GM12878 (cell line): Measurements from ENCODE around the gene SRCAP. TPM values are rescaled to one million over a fixed set of nuclear protein-coding genes. Genes with fewer than 3 reads are reported as not detected.
A peak's percentile ranks its signal among the peaks of the same experiment; 100 is the strongest.

Source experiments
- ATF7 ChIP-seq: fragments of 450-650 bp; IDR thresholded peaks from 2 replicates; pipeline ENCODE4 v1.6.1; 2016; ENCODE audit warnings: low read depth, mild to moderate bottlenecking
- BACH1 ChIP-seq: fragments of 450-650 bp; IDR thresholded peaks from 2 replicates; pipeline ENCODE4 v1.6.1; 2017; ENCODE audit warnings: mild to moderate bottlenecking, borderline replicate concordance
- CHD2 ChIP-seq: IDR thresholded peaks from 2 replicates; pipeline ENCODE4 v1.6.1; 2011; ENCODE audit warnings: low read depth, low read length, improper control_type of control experiment, borderline replicate concordance
- ETV6 ChIP-seq, 2 experiments: fragments of 450-650 bp in 1 of 2; IDR thresholded peaks in 1 of 2; conservative IDR thresholded peaks in 1 of 2; 2 replicates each; pipeline ENCODE4 v1.6.1; 2014; ENCODE audit warnings: antibody characterized with exemption in 1 of 2, borderline replicate concordance in 1 of 2, low read depth in 1 of 2, mild to moderate bottlenecking in 1 of 2, moderate library complexity in 1 of 2
- HDGF ChIP-seq: fragments of 450-650 bp; IDR thresholded peaks from 2 replicates; pipeline ENCODE4 v1.6.1; 2016; ENCODE audit warnings: antibody characterized with exemption
- JUNB ChIP-seq: IDR thresholded peaks from 2 replicates; pipeline ENCODE4 v1.6.1; 2016; ENCODE audit warnings: antibody characterized with exemption, mild to moderate bottlenecking
- MEF2B ChIP-seq: fragments of 450-650 bp; IDR thresholded peaks from 2 replicates; pipeline ENCODE4 v1.6.1; 2018; ENCODE audit warnings: mild to moderate bottlenecking, moderate library complexity; ENCODE audit not compliant: partially characterized antibody, poor library complexity, severe bottlenecking
- MXI1 ChIP-seq: fragments of 150-350 bp; IDR thresholded peaks from 2 replicates; pipeline ENCODE4 v1.6.1; 2011; ENCODE audit warnings: low read depth, mild to moderate bottlenecking, inconsistent platforms, low read length, improper control_type of control experiment
- NBN ChIP-seq: fragments of 450-650 bp; IDR thresholded peaks from 2 replicates; pipeline ENCODE4 v1.6.1; 2016
- NFYB ChIP-seq: IDR thresholded peaks from 2 replicates; pipeline ENCODE4 v1.6.1; 2011; ENCODE audit warnings: low read depth, mild to moderate bottlenecking, low read length, improper control_type of control experiment, moderate library complexity; ENCODE audit not compliant: insufficient read depth
- RELA ChIP-seq: fragments of 450-650 bp; IDR thresholded peaks from 2 replicates; pipeline ENCODE4 v1.8.0; 2014; ENCODE audit warnings: borderline replicate concordance; ENCODE audit not compliant: partially characterized antibody
- SMAD1 ChIP-seq: fragments of 450-650 bp; IDR thresholded peaks from 2 replicates; pipeline ENCODE4 v1.6.1; 2018; ENCODE audit warnings: mild to moderate bottlenecking, low read depth; ENCODE audit not compliant: partially characterized antibody
- TCF3 ChIP-seq: IDR thresholded peaks from 2 replicates; pipeline ENCODE4 v1.6.1; 2012; ENCODE audit warnings: low read depth, mild to moderate bottlenecking, low read length, borderline replicate concordance; ENCODE audit not compliant: insufficient read depth
- ZBED1 ChIP-seq: IDR thresholded peaks from 2 replicates; pipeline ENCODE4 v1.6.1; 2016; ENCODE audit warnings: borderline replicate concordance
- polyA plus RNA-seq, 11 experiments: library from polyadenylated mRNA; depleted of rRNA in 4 of 11; unstranded in 6 of 11; stranded (reverse) in 5 of 11; fragments of >200 nt; fragmentation: Nextera tagmentation in 4 of 11; fragmentation: Illumina TruSeq in 1 of 11; extraction: Ambion mirVana in 4 of 11; extraction: Trizol in 1 of 11; gene quantifications; 1 replicate in 1 of 11; 2 replicates in 10 of 11; pipeline versions ENCODE4 v1.2.1 to v1.2.3, GENCODE V29; 2011 to 2016; ENCODE audit warnings: inconsistent platforms in 2 of 11, missing spikeins in 2 of 11, low read depth in 1 of 11
- total RNA-seq, 4 experiments: library from RNA; depleted of rRNA in 3 of 4; stranded (reverse); fragments of >200 nt in 3 of 4; fragmentation: Illumina TruSeq in 1 of 4; extraction: Trizol in 1 of 4; gene quantifications; 2 replicates each; pipeline versions ENCODE4 v1.2.1 to v1.2.3, GENCODE V29; 2013 to 2021
- TF ChIP-seq, protein P1 (sequence below): fragments of 450-650 bp; conservative IDR thresholded peaks from 2 replicates; pipeline ENCODE4 v1.6.1; 2017; ENCODE audit warnings: mild to moderate bottlenecking, moderate library complexity
- TF ChIP-seq, protein P2 (sequence below): IDR thresholded peaks from 2 replicates; pipeline ENCODE4 v1.6.1; 2012; ENCODE audit warnings: mild to moderate bottlenecking, low read depth, low read length
- TF ChIP-seq, protein P3 (sequence below): fragments of 450-650 bp; IDR thresholded peaks from 2 replicates; pipeline ENCODE4 v1.6.1; 2016; ENCODE audit warnings: mild to moderate bottlenecking, moderate library complexity, borderline replicate concordance
- TF ChIP-seq, protein P4 (sequence below): fragments of 450-650 bp; IDR thresholded peaks from 2 replicates; pipeline ENCODE4 v1.6.1; 2017; ENCODE audit warnings: low read depth, mild to moderate bottlenecking, moderate library complexity

SRCAP gene
- total and polyA plus RNA-seq, 10 of the 15 experiments (the other 5 are each of a cell fraction or from before 2014, with no cell fraction given), result 0.24 to 58.4 (median 11.6) TPM

DNA sequence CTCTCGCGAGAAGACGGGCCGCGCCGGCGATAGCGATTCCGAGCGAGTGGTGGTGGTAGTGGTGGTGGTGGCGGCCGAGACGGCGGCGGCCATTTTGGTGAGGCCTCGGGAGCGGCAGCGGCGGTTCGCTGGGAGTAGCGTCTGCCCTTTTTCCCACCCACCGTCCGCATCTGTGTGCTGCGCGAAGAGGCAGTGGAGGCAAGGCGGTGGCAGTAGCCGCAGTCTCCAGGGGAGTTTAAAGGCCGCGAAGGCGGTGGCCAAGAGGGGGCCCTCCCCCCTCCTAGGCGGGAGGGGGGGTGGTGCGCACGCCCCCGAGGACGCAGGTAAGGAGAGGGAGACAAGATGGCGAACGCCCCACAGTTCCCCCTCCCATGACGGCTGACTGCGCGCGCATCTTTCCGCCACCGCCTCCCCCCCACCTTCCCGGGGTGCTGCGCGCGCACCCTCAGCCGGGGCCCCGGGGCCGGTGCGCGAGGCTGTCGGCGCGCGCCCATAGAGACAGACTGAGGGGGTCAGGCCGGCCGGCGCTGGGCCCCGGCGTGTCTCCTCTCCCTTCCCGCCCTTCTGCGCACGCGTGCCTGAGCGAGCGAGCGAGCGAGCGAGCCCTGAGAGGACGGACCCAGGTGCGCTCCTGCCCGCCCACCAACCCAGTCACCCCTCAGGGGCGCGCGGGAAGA lies 694 bp upstream of the SRCAP start (continued):
- TF ChIP-seq, protein P1, sequence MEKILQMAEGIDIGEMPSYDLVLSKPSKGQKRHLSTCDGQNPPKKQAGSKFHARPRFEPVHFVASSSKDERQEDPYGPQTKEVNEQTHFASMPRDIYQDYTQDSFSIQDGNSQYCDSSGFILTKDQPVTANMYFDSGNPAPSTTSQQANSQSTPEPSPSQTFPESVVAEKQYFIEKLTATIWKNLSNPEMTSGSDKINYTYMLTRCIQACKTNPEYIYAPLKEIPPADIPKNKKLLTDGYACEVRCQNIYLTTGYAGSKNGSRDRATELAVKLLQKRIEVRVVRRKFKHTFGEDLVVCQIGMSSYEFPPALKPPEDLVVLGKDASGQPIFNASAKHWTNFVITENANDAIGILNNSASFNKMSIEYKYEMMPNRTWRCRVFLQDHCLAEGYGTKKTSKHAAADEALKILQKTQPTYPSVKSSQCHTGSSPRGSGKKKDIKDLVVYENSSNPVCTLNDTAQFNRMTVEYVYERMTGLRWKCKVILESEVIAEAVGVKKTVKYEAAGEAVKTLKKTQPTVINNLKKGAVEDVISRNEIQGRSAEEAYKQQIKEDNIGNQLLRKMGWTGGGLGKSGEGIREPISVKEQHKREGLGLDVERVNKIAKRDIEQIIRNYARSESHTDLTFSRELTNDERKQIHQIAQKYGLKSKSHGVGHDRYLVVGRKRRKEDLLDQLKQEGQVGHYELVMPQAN, result no peak; the same call in none of the 2 replicates
- TF ChIP-seq JUNB, result no peak
- peak; percentile 99 for TF ChIP-seq NBN
- TF ChIP-seq ETV6 (conservative IDR thresholded peaks at IDR 0.05 in 1 of 2, IDR thresholded peaks at IDR 0.05 in 1 of 2; ENCODE audit: borderline replicate concordance in 1 of 2, low read depth in 1 of 2), result no peak
- TF ChIP-seq TCF3, result peak; percentile 75; the same call in 1 of the 2 replicates
- TF ChIP-seq HDGF, result peak; percentile 98
- peak; percentile 75 for TF ChIP-seq BACH1
- TF ChIP-seq ZBED1, result peak; percentile 74; the same call in 1 of the 2 replicates
- TF ChIP-seq, protein P2, sequence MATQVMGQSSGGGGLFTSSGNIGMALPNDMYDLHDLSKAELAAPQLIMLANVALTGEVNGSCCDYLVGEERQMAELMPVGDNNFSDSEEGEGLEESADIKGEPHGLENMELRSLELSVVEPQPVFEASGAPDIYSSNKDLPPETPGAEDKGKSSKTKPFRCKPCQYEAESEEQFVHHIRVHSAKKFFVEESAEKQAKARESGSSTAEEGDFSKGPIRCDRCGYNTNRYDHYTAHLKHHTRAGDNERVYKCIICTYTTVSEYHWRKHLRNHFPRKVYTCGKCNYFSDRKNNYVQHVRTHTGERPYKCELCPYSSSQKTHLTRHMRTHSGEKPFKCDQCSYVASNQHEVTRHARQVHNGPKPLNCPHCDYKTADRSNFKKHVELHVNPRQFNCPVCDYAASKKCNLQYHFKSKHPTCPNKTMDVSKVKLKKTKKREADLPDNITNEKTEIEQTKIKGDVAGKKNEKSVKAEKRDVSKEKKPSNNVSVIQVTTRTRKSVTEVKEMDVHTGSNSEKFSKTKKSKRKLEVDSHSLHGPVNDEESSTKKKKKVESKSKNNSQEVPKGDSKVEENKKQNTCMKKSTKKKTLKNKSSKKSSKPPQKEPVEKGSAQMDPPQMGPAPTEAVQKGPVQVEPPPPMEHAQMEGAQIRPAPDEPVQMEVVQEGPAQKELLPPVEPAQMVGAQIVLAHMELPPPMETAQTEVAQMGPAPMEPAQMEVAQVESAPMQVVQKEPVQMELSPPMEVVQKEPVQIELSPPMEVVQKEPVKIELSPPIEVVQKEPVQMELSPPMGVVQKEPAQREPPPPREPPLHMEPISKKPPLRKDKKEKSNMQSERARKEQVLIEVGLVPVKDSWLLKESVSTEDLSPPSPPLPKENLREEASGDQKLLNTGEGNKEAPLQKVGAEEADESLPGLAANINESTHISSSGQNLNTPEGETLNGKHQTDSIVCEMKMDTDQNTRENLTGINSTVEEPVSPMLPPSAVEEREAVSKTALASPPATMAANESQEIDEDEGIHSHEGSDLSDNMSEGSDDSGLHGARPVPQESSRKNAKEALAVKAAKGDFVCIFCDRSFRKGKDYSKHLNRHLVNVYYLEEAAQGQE, result no peak
- peak; percentile 69 for TF ChIP-seq SMAD1
- peak; percentile 33 for TF ChIP-seq MEF2B
- TF ChIP-seq, protein P3, sequence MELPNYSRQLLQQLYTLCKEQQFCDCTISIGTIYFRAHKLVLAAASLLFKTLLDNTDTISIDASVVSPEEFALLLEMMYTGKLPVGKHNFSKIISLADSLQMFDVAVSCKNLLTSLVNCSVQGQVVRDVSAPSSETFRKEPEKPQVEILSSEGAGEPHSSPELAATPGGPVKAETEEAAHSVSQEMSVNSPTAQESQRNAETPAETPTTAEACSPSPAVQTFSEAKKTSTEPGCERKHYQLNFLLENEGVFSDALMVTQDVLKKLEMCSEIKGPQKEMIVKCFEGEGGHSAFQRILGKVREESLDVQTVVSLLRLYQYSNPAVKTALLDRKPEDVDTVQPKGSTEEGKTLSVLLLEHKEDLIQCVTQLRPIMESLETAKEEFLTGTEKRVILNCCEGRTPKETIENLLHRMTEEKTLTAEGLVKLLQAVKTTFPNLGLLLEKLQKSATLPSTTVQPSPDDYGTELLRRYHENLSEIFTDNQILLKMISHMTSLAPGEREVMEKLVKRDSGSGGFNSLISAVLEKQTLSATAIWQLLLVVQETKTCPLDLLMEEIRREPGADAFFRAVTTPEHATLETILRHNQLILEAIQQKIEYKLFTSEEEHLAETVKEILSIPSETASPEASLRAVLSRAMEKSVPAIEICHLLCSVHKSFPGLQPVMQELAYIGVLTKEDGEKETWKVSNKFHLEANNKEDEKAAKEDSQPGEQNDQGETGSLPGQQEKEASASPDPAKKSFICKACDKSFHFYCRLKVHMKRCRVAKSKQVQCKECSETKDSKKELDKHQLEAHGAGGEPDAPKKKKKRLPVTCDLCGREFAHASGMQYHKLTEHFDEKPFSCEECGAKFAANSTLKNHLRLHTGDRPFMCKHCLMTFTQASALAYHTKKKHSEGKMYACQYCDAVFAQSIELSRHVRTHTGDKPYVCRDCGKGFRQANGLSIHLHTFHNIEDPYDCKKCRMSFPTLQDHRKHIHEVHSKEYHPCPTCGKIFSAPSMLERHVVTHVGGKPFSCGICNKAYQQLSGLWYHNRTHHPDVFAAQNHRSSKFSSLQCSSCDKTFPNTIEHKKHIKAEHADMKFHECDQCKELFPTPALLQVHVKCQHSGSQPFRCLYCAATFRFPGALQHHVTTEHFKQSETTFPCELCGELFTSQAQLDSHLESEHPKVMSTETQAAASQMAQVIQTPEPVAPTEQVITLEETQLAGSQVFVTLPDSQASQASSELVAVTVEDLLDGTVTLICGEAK, result peak; percentile 2; the same call in 1 of the 2 replicates
- TF ChIP-seq NFYB, result 0 out of 2 replicates have a peak, but pooled peaks have one; percentile 9
- peak; percentile 78 for TF ChIP-seq MXI1
- no peak; the same call in 1 of the 2 replicates for TF ChIP-seq CHD2
- TF ChIP-seq, protein P4, sequence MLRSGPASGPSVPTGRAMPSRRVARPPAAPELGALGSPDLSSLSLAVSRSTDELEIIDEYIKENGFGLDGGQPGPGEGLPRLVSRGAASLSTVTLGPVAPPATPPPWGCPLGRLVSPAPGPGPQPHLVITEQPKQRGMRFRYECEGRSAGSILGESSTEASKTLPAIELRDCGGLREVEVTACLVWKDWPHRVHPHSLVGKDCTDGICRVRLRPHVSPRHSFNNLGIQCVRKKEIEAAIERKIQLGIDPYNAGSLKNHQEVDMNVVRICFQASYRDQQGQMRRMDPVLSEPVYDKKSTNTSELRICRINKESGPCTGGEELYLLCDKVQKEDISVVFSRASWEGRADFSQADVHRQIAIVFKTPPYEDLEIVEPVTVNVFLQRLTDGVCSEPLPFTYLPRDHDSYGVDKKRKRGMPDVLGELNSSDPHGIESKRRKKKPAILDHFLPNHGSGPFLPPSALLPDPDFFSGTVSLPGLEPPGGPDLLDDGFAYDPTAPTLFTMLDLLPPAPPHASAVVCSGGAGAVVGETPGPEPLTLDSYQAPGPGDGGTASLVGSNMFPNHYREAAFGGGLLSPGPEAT, result peak; percentile 93
- peak; percentile 81 for TF ChIP-seq RELA
- TF ChIP-seq ATF7, result peak; percentile 38; the same call in 1 of the 2 replicates
